GM12878 (cell line): ENCODE results near the gene KEL. TPM values are rescaled to one million over a fixed set of nuclear protein-coding genes. Genes with fewer than 3 reads are reported as not detected.

Source experiments
- ASH2L ChIP-seq: fragments of 300-600, 200-600 bp; sonication (generic); IDR thresholded peaks from 2 replicates; pipeline ENCODE4 v1.6.1; 2017; ENCODE audit warnings: low read depth, mild to moderate bottlenecking, borderline replicate concordance
- CREM ChIP-seq: IDR thresholded peaks from 2 replicates; pipeline ENCODE4 v1.6.1; 2014; ENCODE audit warnings: antibody characterized with exemption, low read depth
- EGR1 ChIP-seq, 2 experiments: IDR thresholded peaks; 1 replicate in 1 of 2; 2 replicates in 1 of 2; pipeline ENCODE4 v1.6.1; 2011 to 2012; ENCODE audit warnings: low read depth in 2 of 2, low read length in 2 of 2, borderline replicate concordance in 1 of 2, mild to moderate bottlenecking in 1 of 2, moderate library complexity in 1 of 2
- MXI1 ChIP-seq: fragments of 150-350 bp; IDR thresholded peaks from 2 replicates; pipeline ENCODE4 v1.6.1; 2011; ENCODE audit warnings: low read depth, mild to moderate bottlenecking, inconsistent platforms, low read length, improper control_type of control experiment
- NRF1 ChIP-seq: conservative IDR thresholded peaks from 2 replicates; pipeline ENCODE4 v1.6.1; 2011; ENCODE audit warnings: mild to moderate bottlenecking, low read depth, low read length, improper control_type of control experiment
- RBBP5 ChIP-seq: fragments of 200-600 bp; sonication (generic); conservative IDR thresholded peaks from 2 replicates; pipeline ENCODE4 v1.6.1; 2016
- SUPT20H ChIP-seq: IDR thresholded peaks from 2 replicates; pipeline ENCODE4 v1.6.1; 2011; ENCODE audit warnings: low read depth, mild to moderate bottlenecking, low read length, moderate library complexity, borderline replicate concordance; ENCODE audit not compliant: control insufficient read depth
- SUZ12 ChIP-seq: fragments of 200-600 bp; sonication (generic); IDR thresholded peaks from one replicate; pipeline ENCODE4 v1.6.1; 2018; ENCODE audit warnings: antibody characterized with exemption, mild to moderate bottlenecking; ENCODE audit not compliant: unreplicated experiment
- polyA plus RNA-seq, 11 experiments: library from polyadenylated mRNA; depleted of rRNA in 4 of 11; unstranded in 6 of 11; stranded (reverse) in 5 of 11; fragments of >200 nt; fragmentation: Nextera tagmentation in 4 of 11; fragmentation: Illumina TruSeq in 1 of 11; extraction: Ambion mirVana in 4 of 11; extraction: Trizol in 1 of 11; gene quantifications; 1 replicate in 1 of 11; 2 replicates in 10 of 11; pipeline versions ENCODE4 v1.2.1 to v1.2.3, GENCODE V29; 2011 to 2016; ENCODE audit warnings: inconsistent platforms in 2 of 11, missing spikeins in 2 of 11, low read depth in 1 of 11
- total RNA-seq, 4 experiments: library from RNA; depleted of rRNA in 3 of 4; stranded (reverse); fragments of >200 nt in 3 of 4; fragmentation: Illumina TruSeq in 1 of 4; extraction: Trizol in 1 of 4; gene quantifications; 2 replicates each; pipeline versions ENCODE4 v1.2.1 to v1.2.3, GENCODE V29; 2013 to 2021
- TF ChIP-seq, protein P1 (sequence below): fragments of 450-650 bp; formaldehyde crosslinking; IDR thresholded peaks from 2 replicates; pipeline ENCODE4 v1.5.0; 2022; ENCODE audit warnings: mild to moderate bottlenecking, missing genetic modification characterization

KEL gene
- total and polyA plus RNA-seq, 10 of the 15 experiments (the other 5 are each of a cell fraction or from before 2014, with no cell fraction given) = 0.10 to 0.73 (median 0.23) TPM; not detected in 2

DNA sequence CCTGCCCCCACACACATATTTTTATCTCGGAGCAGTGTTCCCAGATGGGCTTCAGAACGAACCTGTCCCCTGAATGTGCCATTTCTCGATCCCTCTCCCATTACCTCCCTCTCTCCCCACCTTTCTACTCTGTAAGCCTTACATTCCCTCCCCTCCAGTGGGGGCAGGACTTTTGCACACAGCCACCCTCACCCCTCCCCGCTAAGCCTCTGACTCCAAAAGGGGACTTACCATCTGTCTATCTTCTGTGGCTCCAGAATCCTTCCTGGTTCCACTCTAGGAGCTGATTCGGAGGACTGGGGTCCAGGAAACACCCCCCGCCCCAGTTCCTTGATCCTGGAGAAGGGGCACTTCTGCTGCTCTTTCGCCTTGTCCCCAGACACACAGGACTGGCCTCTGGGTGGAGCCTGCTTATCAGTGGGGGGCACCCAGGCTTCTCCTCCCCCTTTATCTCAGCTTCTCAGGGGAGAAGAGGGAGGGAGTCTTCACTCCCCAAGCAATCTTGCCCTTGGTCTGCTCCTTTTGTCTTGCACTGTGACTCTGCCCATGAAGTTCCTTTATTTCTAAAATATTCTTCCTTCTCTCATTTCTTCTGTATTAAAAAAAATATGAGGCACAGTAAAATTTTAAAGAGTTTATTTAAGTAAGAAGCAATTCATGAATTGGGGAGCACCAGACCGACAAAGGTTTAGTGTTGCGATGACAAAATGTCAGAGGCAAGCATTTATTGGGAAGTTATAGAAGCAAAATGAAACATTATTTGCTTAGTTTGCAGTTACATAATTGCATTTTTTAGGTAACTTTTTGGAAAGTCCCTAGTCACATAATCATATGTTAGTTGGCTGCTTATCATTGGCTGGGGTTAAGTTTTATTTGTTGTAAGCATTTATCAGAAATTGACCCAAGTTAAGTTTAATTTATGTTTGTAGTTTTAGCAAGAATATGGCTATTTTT, at the start of gene KEL (continued):
- TF ChIP-seq, protein P1, sequence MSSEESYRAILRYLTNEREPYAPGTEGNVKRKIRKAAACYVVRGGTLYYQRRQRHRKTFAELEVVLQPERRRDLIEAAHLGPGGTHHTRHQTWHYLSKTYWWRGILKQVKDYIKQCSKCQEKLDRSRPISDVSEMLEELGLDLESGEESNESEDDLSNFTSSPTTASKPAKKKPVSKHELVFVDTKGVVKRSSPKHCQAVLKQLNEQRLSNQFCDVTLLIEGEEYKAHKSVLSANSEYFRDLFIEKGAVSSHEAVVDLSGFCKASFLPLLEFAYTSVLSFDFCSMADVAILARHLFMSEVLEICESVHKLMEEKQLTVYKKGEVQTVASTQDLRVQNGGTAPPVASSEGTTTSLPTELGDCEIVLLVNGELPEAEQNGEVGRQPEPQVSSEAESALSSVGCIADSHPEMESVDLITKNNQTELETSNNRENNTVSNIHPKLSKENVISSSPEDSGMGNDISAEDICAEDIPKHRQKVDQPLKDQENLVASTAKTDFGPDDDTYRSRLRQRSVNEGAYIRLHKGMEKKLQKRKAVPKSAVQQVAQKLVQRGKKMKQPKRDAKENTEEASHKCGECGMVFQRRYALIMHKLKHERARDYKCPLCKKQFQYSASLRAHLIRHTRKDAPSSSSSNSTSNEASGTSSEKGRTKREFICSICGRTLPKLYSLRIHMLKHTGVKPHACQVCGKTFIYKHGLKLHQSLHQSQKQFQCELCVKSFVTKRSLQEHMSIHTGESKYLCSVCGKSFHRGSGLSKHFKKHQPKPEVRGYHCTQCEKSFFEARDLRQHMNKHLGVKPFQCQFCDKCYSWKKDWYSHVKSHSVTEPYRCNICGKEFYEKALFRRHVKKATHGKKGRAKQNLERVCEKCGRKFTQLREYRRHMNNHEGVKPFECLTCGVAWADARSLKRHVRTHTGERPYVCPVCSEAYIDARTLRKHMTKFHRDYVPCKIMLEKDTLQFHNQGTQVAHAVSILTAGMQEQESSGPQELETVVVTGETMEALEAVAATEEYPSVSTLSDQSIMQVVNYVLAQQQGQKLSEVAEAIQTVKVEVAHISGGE (CRISPR knock-in tag) = no peak
- TF ChIP-seq SUZ12 (no peak), MXI1 (no peak), SUPT20H (no peak), CREM (no peak), RBBP5 (no peak), ASH2L (no peak), EGR1 (IDR thresholded peaks at IDR 0.05; ENCODE audit: borderline replicate concordance in 1 of 2, low read depth in 2 of 2, low read length in 2 of 2) (no peak), NRF1 (no peak)
